ENCODE data around the gene C12orf60. TPM values are rescaled to one million over a fixed set of nuclear protein-coding genes. Genes with fewer than 3 reads are reported as not detected.
"Not testable (repeated sequence)": the region's sequence is repeated elsewhere in the genome, so short reads cannot be mapped to it uniquely, and the experiment has no call there.

The C12orf60 gene
- total RNA-seq, 1 experiment from 2014 or later: 1.8 TPM

- Mint-ChIP-seq H3K27ac (0 out of 2 replicates have a peak overlapping the region, but pooled peaks have one; percentile 76), H3K27me3 (ENCODE audit: low read depth) (no peaks in the 10 kb centered on the region; the same call in 1 of the 2 replicates), H3K9me3 (peaks cover 34% of the 10 kb centered on the region), H3K4me3 (no peak overlapping the region), H3K4me1 (peaks cover 27% of the 10 kb centered on the region), H3K36me3 (peaks cover 53% of the 10 kb centered on the region)
- DNase-seq (ENCODE audit: low spot score) (no peak), ATAC-seq (no peak)
- POLR2A ChIA-PET: no interaction called here
- no peak for TF ChIP-seq ZNF532 (CRISPR knock-in tag; IDR thresholded peaks at IDR 0.05; ENCODE audit: borderline replicate concordance)
- TF ChIP-seq MXD4 (CRISPR knock-in tag; IDR thresholded peaks at IDR 0.05; ENCODE audit: borderline replicate concordance): no peak
- TF ChIP-seq CTCF (IDR thresholded peaks at IDR 0.05): no peak
- CTCF ChIA-PET: no interaction called here
Observed at GRCh38 chr12:14765398-14765797, 38.1 kb upstream of the C12orf60 start.

DNA sequence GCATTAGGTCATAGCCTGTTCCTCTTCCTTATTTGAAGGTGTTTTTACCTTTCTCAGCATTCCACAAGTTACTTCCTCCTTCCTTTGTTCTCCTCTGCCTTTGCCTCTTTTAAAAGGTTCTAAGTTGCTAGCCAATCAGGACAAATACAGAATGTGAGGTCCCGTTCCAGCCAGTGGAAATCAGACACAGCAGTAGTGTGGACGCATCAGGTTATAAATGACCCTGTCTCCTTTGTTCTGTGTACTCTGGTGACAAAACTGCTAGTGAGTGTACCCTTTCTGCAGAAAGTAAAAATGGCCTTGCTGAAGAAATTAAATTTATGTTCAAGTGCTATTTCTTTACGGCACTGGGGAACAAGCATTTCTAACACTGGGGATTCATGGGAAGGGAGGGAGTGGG, 37.5 kb upstream of the C12orf60 start:
- CTCF ChIA-PET; H3K4me3 Mint-ChIP-seq; POLR2A ChIA-PET; H3K27me3 Mint-ChIP-seq (ENCODE audit: low read depth); DNase-seq (ENCODE audit: low spot score); ATAC-seq: not testable (repeated sequence)
- Mint-ChIP-seq H3K4me1 (peaks cover 27% of the 10 kb centered on the region), H3K36me3 (peaks cover 52% of the 10 kb centered on the region), H3K9me3 (peaks cover 29% of the 10 kb centered on the region), H3K27ac (peak overlapping the region; percentile 76)
- TF ChIP-seq ZNF425 (CRISPR knock-in tag; conservative IDR thresholded peaks at IDR 0.05) (0 out of 2 replicates have a peak, but pooled peaks have one; percentile 40), NFATC4 (CRISPR knock-in tag; IDR thresholded peaks at IDR 0.05) (peak; percentile 48; the same call in 1 of the 2 replicates), ZNF671 (CRISPR knock-in tag; IDR thresholded peaks at IDR 0.05) (0 out of 2 replicates have a peak, but pooled peaks have one; percentile 26)

DNA sequence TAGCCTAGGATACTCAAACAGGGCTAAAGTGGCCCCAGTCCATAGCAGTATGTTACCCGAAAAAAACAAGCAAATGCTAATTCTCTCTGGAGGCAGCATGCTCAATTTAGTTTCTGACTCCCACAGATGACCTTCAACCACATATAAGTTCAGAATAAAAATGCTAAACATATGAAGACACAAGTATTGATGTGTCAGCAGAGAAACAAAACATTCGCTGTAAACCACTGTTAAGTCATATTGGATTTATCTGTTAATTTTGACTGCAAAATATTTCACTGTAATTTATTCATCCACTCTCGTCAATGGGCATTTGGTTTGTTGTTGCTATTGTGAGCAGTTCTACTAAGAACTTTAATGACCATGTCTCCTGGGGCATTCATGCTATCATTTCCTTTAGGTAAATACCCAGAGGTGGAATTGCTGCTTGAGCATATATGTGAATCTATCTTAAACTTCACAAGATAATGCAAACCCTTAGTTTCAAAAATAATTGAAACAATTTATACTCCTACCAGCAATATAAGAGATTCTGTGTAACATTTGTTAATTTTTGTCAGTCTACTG, 36.7 kb upstream of the C12orf60 start:
- ChIA-PET CTCF (no interaction called here), POLR2A (no interaction called here)
- peaks cover 45% of the 10 kb centered on the region for H3K36me3 Mint-ChIP-seq
- peaks cover 22% of the 10 kb centered on the region for H3K9me3 Mint-ChIP-seq
- H3K4me3 Mint-ChIP-seq: peak overlapping the region; percentile 99
- ATAC-seq (no peak), DNase-seq (ENCODE audit: low spot score) (no peak)
- H3K27ac Mint-ChIP-seq: peak overlapping the region; percentile 78
- no peaks in the 10 kb centered on the region; the same call in 1 of the 2 replicates for H3K27me3 Mint-ChIP-seq (ENCODE audit: low read depth)
- peaks cover 29% of the 10 kb centered on the region for H3K4me1 Mint-ChIP-seq
- no peak for TF ChIP-seq E2F1 (CRISPR knock-in tag; IDR thresholded peaks at IDR 0.05)
- no peak for TF ChIP-seq ATF1 (CRISPR knock-in tag; IDR thresholded peaks at IDR 0.05)
- TF ChIP-seq ERG (CRISPR knock-in tag; IDR thresholded peaks at IDR 0.05): peak; percentile 54; the same call in 1 of the 2 replicates
- no peak for TF ChIP-seq ZNF138 (CRISPR knock-in tag; conservative IDR thresholded peaks at IDR 0.05)
- no peak for TF ChIP-seq ZNF396 (CRISPR knock-in tag; IDR thresholded peaks at IDR 0.05; ENCODE audit: borderline replicate concordance)
- TF ChIP-seq EMX1 (CRISPR knock-in tag; IDR thresholded peaks at IDR 0.05): peak; percentile 53; the same call in 1 of the 2 replicates
- TF ChIP-seq, protein P1, sequence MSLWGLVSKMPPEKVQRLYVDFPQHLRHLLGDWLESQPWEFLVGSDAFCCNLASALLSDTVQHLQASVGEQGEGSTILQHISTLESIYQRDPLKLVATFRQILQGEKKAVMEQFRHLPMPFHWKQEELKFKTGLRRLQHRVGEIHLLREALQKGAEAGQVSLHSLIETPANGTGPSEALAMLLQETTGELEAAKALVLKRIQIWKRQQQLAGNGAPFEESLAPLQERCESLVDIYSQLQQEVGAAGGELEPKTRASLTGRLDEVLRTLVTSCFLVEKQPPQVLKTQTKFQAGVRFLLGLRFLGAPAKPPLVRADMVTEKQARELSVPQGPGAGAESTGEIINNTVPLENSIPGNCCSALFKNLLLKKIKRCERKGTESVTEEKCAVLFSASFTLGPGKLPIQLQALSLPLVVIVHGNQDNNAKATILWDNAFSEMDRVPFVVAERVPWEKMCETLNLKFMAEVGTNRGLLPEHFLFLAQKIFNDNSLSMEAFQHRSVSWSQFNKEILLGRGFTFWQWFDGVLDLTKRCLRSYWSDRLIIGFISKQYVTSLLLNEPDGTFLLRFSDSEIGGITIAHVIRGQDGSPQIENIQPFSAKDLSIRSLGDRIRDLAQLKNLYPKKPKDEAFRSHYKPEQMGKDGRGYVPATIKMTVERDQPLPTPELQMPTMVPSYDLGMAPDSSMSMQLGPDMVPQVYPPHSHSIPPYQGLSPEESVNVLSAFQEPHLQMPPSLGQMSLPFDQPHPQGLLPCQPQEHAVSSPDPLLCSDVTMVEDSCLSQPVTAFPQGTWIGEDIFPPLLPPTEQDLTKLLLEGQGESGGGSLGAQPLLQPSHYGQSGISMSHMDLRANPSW (CRISPR knock-in tag; conservative IDR thresholded peaks at IDR 0.05; ENCODE audit: low read depth): no peak
- peak; percentile 86; the same call in 1 of the 2 replicates for TF ChIP-seq NFATC4 (CRISPR knock-in tag; IDR thresholded peaks at IDR 0.05)
- peak; percentile 70; the same call in 1 of the 2 replicates for TF ChIP-seq ZNF425 (CRISPR knock-in tag; conservative IDR thresholded peaks at IDR 0.05)
